ENCODE measurements around the gene SHQ1.

SHQ1 gene

DNA sequence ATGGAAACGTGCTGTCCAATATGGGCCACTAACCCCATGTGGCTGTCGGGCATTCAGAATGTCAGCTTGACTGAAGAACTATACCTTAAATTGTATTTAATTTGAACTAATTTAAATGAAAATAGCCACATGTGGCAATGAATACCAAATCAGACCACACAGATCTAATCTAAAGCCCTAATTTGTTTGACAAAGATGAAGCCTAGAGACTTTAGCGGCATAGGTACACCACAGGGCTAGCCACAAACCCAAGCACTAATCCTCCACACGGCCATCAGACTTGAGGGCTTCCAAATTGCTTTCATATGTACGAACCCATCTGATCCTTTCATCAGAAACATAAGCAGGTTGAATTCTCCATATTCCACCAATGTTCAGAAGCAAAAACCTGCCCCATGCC is 81.4 kb downstream of the SHQ1 start:
- TF ChIP-seq MYC (IDR thresholded peaks at IDR 0.05; ENCODE audit: low read depth, low read length) (no peak), POLR2A (IDR thresholded peaks at IDR 0.05; ENCODE audit: extremely low read depth, insufficient read length) (no peak)
- TF ChIP-seq, protein P1, sequence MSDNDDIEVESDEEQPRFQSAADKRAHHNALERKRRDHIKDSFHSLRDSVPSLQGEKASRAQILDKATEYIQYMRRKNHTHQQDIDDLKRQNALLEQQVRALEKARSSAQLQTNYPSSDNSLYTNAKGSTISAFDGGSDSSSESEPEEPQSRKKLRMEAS (IDR thresholded peaks at IDR 0.05; ENCODE audit: low read depth, low read length) = no peak
- TF ChIP-seq, protein P2, sequence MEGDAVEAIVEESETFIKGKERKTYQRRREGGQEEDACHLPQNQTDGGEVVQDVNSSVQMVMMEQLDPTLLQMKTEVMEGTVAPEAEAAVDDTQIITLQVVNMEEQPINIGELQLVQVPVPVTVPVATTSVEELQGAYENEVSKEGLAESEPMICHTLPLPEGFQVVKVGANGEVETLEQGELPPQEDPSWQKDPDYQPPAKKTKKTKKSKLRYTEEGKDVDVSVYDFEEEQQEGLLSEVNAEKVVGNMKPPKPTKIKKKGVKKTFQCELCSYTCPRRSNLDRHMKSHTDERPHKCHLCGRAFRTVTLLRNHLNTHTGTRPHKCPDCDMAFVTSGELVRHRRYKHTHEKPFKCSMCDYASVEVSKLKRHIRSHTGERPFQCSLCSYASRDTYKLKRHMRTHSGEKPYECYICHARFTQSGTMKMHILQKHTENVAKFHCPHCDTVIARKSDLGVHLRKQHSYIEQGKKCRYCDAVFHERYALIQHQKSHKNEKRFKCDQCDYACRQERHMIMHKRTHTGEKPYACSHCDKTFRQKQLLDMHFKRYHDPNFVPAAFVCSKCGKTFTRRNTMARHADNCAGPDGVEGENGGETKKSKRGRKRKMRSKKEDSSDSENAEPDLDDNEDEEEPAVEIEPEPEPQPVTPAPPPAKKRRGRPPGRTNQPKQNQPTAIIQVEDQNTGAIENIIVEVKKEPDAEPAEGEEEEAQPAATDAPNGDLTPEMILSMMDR (IDR thresholded peaks at IDR 0.05; ENCODE audit: low read depth, low read length) = no peak
- H3K4me3 ChIP-seq (ENCODE audit: low read depth, low read length) = no peak overlapping the region
- DNase-seq (ENCODE audit: low read depth) = no peak

DNA sequence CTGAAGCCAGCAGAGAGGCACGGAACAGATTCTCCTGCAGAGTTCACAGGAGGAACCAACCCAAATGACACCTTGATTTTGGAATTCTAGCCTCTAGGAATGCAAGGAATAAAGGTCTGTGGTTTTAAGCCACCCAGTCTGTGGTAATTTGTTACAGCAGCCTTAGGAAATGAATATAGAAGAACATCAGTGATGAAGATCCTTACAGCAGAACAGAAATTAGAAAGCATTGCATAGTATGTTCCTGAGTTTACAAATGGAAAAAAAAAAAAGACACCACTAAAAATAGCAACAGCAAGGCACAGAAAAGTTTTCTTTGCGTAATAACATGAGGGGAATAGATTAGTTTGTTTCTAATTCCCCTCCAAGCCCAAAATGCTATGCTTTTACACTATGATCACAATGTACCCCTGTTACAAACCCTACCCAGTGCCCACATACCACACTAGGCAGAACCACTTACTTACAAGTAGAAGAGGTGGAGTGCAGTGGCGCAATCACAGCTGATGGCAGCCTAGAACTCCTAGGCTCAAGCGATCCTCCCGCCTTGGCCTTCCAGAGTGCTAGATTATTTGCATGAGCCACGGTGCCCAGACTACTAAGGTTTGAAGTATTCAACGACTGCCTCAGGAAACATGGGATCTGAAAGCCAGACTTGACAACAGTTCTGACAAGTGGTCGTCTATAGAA is 84.3 kb downstream of the SHQ1 start:
- TF ChIP-seq POLR2A (IDR thresholded peaks at IDR 0.05; ENCODE audit: extremely low read depth, insufficient read length) (no peak), MYC (IDR thresholded peaks at IDR 0.05; ENCODE audit: low read depth, low read length) (no peak)
- TF ChIP-seq, protein P1 (IDR thresholded peaks at IDR 0.05; ENCODE audit: low read depth, low read length) = no peak
- TF ChIP-seq, protein P2 (IDR thresholded peaks at IDR 0.05; ENCODE audit: low read depth, low read length) = no peak
- no peak overlapping the region for H3K4me3 ChIP-seq (ENCODE audit: low read depth, low read length)
- peak; percentile 7 for DNase-seq (ENCODE audit: low read depth)

DNA sequence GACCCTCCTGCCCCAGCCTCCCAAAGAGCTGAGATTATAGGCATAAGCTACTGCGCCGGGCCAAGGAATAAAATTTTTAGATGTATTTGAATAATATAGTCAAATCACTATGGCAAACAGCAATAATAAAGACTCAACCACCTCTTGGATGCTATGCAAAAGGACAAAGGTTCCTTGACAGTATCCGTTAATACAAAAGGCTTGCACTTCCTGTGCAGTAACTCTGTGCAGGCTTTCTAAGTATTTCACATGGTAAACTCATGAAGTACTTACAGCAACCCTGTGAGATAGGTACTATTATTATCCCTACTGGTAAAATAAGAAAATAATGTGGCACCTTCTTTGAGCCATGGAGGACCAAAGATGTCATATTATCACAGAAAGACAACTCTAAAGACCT is 86.8 kb downstream of the SHQ1 start:
- TF ChIP-seq, protein P1 (IDR thresholded peaks at IDR 0.05; ENCODE audit: low read depth, low read length) = no peak
- TF ChIP-seq, protein P2 (IDR thresholded peaks at IDR 0.05; ENCODE audit: low read depth, low read length) = no peak
- TF ChIP-seq MYC (IDR thresholded peaks at IDR 0.05; ENCODE audit: low read depth, low read length) (no peak), POLR2A (IDR thresholded peaks at IDR 0.05; ENCODE audit: extremely low read depth, insufficient read length) (no peak)
- H3K4me3 ChIP-seq (ENCODE audit: low read depth, low read length) = no peak overlapping the region
- DNase-seq (ENCODE audit: low read depth) = no peak

DNA sequence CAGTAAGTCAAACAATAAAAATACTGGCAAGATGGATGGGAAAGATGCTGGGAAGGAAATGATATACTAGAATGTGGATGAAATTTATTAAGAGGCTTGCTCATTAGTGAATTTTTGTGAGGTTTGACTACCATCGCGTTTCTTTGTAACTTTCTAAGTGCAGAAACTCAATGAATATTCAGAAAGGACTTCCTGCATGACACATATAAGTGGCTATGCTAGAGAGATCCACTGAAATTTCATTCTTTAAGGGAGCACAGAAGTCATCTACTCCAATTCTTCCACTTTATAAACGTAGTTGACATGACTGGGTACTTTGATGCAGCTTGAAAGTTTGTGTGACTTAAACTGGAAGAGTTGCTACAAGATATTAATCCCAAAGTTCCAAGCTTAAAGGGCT is 88.0 kb downstream of the SHQ1 start:
- DNase-seq (ENCODE audit: low read depth) = no peak
- no peak overlapping the region for H3K4me3 ChIP-seq (ENCODE audit: low read depth, low read length)
- TF ChIP-seq POLR2A (IDR thresholded peaks at IDR 0.05; ENCODE audit: extremely low read depth, insufficient read length) (no peak), MYC (IDR thresholded peaks at IDR 0.05; ENCODE audit: low read depth, low read length) (no peak)
- TF ChIP-seq, protein P1 (IDR thresholded peaks at IDR 0.05; ENCODE audit: low read depth, low read length) = no peak
- TF ChIP-seq, protein P2 (IDR thresholded peaks at IDR 0.05; ENCODE audit: low read depth, low read length) = no peak

DNA sequence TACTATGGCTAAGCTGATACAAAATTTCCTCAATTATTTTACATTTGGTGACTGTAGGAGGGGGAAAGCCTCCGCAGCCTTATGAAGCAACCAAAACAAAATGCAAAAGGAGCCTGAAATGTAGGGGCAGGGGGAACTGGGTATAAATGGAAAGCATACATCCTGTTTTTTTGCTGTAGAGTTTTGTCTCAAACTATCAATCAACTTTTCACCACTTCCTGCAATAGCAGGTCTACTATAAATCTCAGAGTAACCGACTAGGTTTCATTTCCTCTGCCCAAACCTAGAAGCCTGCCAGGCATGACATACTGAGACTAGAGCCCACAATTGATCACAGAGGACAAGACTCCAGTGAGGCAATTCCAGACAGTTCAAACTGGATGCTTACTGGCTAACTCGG is 91.3 kb downstream of the SHQ1 start:
- TF ChIP-seq, protein P2 (IDR thresholded peaks at IDR 0.05; ENCODE audit: low read depth, low read length) = no peak
- TF ChIP-seq MYC (IDR thresholded peaks at IDR 0.05; ENCODE audit: low read depth, low read length) = 0 out of 2 replicates have a peak, but pooled peaks have one; percentile 24
- TF ChIP-seq, protein P1 (IDR thresholded peaks at IDR 0.05; ENCODE audit: low read depth, low read length) = no peak
- no peak for TF ChIP-seq POLR2A (IDR thresholded peaks at IDR 0.05; ENCODE audit: extremely low read depth, insufficient read length)
- peak; percentile 70 for DNase-seq (ENCODE audit: low read depth)
- no peak overlapping the region for H3K4me3 ChIP-seq (ENCODE audit: low read depth, low read length)

Measured in NB4 (cell line).